Right lobe of liver (tissue), 4 donors: ENCODE measurements around the gene JPT1.

Experiments used
- POLR2A ChIP-seq: fragments of 450-650 bp; IDR thresholded peaks from one replicate; pipeline ENCODE4 v1.6.1; 2017; ENCODE audit warnings: antibody characterized with exemption, mild to moderate bottlenecking
- TF ChIP-seq, protein P1 (sequence below), 4 donors: fragments of 200-600 bp in 3 of 4; fragments of 450-650 bp in 1 of 4; IDR thresholded peaks; one replicate each; pipeline versions ENCODE4 v1.5.1 to v1.8.0; 2016 to 2022; ENCODE audit warnings: antibody characterized with exemption in 4 of 4, mild to moderate bottlenecking in 2 of 4
- donor health status: DM: no; HTN: no; CAD: no.
- donor health status: DM: no; HTN: no; CAD: no.
- donor health status: DM: no; HTN: yes; CAD: no.

DNA sequence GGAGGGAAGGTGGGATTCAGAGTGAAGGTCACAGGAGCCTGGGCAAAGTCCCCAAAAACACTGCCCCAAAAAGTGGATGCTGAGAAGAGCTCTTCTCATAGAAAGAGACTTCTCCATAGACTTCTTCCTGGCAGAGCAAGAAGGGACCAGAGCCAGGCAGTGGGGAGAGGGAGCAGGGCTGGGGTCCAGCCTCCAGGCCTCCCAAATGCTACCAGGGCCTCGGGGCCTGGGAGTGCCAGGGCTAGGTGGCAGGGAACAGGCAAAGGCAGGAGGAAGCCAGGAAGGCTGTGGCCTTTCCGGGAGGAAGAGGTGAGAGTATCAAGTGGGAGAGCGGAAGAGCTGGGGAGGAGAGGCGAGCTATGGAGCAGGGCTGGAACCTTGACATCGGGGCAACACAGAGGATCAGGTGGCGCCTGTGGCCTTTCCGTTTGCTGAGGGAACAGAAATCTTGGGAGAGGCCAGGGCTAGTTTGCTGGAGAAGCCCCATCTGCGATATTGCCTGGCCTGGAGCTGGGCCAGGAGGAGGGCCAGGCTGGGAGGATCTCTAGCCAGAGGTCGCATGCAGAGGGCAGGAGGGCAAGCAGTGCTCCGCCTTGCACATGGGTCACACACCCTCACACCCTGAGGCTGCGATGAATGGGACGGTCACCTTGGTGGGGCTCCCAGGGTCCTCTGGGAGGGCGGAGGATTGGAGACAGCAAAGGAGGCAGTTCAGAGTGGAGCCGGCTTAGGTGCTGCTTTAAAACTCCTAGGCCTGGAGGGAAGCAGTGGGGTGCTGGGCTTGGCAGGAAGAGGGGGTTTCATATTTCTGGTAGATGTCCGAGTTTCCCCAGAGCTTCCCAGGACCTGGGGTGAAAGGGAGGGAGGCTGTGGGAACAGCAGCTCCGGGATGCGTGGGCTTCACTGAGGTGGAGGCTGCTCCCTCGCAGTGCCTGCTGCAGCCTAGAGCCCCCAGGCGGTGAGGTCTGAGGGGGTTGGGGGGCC is 63.1 kb downstream of the JPT1 start:
- TF ChIP-seq, protein P1, sequence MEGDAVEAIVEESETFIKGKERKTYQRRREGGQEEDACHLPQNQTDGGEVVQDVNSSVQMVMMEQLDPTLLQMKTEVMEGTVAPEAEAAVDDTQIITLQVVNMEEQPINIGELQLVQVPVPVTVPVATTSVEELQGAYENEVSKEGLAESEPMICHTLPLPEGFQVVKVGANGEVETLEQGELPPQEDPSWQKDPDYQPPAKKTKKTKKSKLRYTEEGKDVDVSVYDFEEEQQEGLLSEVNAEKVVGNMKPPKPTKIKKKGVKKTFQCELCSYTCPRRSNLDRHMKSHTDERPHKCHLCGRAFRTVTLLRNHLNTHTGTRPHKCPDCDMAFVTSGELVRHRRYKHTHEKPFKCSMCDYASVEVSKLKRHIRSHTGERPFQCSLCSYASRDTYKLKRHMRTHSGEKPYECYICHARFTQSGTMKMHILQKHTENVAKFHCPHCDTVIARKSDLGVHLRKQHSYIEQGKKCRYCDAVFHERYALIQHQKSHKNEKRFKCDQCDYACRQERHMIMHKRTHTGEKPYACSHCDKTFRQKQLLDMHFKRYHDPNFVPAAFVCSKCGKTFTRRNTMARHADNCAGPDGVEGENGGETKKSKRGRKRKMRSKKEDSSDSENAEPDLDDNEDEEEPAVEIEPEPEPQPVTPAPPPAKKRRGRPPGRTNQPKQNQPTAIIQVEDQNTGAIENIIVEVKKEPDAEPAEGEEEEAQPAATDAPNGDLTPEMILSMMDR (IDR thresholded peaks at IDR 0.05): no peak
- TF ChIP-seq POLR2A: no peak
